ENCODE results near the gene SULT1C3.

SULT1C3 gene

GRCh38 chr2:108239786-108240185 is at the start of gene SULT1C3:
Gene SULT1C3 (plus strand): TSS chr2:108239968. CDS start chr2:108247195, 7,227 bp downstream.
- no peak for DNase-seq

- no peak for DNase-seq
Observed at GRCh38 chr2:108193251-108193650, 46.5 kb upstream of the SULT1C3 start.

- no peak for DNase-seq
Observed at GRCh38 chr2:108194409-108195132, 45.2 kb upstream of the SULT1C3 start.

- DNase-seq = no peak
Observed at GRCh38 chr2:108195133-108195439, 44.7 kb upstream of the SULT1C3 start.

DNA sequence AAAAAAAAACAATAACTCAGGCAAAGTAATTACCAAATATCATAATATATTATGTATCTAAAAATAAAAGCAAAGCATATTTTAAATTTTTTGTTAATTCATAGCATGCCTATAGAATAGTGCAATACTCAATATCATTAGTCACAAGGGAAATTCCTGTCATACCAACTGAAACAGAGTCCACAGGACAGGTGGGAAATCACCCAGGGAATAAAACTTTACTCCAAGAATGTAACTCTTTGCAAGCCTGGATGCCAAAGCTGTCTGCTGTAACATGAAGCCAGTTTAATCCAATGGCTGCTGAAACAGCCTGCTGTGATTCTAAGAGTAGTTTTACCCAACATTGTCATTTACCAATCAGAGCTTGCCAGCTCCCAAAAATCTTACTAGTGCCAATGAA is 40.0 kb upstream of the SULT1C3 start:
- DNase-seq = no peak

DNA sequence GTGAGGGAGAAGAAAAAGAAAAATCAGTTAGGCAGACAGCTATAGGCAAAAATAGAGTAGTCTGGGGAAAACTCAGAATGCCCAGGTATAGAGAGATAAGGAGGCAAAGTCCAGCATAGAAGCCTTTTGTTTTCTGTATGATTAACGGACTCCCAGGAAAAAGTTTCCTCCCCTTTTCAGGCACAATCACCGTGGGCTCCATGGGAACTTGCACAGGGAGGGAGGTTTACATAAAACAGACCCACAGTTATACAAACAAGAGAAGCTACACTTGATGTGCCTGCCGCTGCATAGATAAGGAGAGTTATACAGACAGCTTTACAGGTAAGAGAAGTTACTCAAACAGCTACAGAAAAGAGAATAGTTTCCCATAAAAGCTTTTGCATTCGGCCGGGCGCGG is 39.2 kb upstream of the SULT1C3 start:
- no peak for DNase-seq

DNA sequence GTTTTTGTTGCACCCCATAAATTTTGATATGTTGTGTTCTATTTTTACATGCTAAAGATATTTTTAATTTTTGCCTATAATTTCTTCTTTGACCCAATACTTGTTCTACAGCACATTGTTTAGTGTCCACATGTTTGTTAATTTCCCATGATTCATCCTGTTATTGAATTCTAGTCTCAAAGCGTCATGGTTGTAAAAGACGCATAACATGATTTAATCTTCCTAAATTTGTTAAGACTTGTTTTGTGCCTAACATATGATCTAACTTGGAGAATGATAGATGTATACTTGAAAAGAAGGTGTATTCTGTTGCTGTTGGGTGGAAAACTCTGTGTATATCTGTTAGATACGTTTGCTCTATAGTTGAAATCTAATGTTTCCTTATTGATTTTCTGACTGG is 27.1 kb upstream of the SULT1C3 start:
- DNase-seq = no peak

DNA sequence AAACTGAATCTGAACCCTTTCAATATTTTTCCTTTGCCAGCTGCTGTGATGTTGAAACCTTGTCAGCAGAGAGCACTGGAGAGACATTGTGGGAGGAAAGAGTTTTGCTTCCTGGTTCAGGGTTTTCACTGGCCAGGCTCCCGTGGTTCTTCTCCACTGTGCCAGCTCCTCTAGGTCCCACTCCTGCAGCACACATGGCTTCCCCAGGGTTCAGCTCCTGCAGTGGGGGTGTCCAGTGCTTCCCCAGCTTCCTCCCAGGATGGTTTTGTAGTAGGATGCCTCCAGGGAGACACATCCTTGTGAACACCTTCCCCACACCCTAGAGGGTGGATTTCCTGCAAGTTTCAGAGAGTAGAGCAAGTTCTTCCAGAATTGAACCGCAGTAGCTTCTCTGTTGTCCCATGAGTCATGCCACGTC is 24.0 kb upstream of the SULT1C3 start:
- DNase-seq = no peak

- no peak for DNase-seq
Observed at GRCh38 chr2:108217211-108217610, 22.6 kb upstream of the SULT1C3 start.

GRCh38 chr2:108219688-108220087 is 20.1 kb upstream of the SULT1C3 start:
- no peak for DNase-seq

DNA sequence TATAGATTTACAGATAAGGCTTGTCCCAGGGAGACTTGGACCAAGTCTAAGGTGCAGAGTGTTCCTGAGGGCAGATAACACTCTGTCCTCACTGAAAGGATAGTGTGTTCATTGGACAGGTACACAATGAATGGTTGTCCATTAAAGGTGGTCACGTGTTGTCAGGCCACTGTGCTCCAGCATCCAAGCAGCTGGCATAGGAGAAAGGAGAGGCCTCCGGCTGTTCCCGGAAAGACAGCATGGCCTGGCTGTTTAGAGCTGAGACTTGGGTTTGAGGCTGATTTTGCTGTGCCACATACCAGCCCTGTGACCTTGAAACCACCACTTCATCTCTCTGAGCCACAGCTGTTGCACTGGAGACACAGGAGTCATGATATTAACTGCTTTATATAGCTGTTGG is 19.6 kb upstream of the SULT1C3 start:
- DNase-seq = no peak

DNA sequence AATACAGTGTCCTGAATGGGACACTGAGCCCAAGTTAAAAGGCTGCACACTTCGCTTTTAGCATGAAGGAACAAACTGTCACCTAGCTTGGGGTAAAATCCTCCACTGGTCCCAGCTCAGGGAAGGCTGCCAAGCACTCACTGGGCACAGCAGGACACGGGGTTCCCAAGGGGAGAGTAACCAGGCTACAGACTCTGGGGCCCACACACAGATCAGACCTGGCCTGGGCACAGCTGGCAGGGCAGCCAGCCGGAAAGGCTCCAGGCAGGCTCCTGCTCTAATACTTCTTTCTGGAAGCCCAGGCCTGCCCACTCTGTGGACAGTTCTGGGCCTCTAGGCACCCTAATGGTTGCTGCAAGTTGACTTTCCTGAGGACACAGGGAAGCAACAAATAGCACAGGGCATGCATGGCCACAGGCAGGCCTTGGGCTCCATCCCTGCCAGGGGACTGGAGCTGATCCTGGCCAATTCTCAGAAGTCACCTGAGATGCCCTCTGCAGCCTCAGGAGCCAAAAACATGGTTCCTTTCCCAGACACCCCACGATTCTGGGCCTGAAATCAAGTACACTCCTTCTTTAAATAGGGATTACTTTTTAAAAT is 18.7 kb upstream of the SULT1C3 start:
- no peak for DNase-seq

GRCh38 chr2:108222261-108222660 is 17.5 kb upstream of the SULT1C3 start:
- no peak for DNase-seq

DNA sequence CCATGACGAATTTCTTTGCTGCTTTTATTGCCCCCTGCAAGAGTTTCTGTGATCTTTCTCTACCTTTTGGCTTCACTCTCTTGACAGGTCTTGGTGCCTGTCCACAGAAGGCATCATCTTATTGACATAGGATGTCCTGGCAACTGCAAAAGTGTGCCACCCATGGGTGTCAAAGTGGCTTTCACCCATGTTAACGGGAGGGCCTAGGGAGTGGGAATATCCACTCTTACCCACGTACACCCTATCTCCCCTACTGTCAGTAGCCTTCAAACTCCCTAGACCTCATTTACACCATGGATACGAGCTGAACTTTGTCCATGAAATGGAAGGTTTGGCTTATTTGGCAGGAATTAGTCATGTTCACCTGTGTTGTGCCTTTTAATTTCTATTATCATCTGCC is 16.2 kb upstream of the SULT1C3 start:
- no peak for DNase-seq

DNA sequence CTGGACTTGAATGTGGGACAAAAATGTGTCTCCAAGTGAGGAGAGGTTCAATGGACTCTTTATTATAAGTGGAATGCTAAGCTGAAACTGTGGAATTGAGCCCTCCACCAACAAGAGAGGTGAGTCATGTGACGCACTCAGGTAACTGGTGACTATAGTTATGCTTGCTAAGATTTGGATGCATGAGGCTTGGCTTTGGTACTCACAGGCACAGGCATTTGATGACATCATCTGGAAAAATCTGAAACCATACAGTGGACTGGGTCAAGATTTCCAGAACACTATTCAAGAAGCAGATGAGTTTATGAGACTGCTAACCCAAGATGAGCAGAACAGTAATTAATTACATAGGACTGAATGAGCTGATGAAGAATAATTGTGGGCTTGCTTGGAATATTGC is 15.7 kb upstream of the SULT1C3 start:
- DNase-seq = no peak

DNA sequence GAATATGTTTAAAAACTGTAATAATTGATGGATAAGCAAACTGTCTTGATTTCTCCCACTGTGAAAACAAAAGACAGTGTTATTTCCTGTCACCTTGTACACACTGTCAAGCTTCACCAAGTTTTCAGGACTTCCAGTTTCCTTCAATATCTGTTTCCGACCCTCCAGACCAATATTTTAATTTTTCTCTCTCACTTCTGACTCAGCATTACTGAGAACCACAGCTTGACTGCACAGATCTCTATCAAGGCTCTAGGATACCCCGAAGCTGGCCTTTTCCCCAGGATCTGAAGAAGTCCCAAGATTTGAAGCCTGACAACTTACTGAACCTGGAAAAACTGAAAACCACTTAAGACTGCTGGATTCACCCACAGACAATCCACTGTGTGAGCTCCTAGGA is 13.2 kb upstream of the SULT1C3 start:
- no peak for DNase-seq

DNA sequence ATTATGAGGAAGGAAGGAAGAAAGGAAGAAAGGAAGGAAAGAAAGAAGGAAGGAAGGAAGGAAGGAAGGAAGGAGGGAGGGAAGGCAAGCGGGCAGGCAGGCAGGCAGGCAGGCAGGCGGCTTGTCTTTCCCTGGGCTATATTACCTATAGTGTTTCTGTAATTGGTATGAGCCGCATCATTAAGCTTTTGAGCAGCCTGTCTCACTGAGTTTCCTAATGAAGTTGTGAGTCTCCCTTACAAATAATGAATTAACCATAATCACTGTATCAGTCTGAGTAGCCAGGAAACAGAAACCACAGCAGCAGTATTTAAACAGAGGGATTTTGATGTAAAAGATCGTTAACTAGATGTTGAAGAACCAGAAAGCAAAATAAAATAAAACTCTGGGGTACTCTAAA is 11.8 kb upstream of the SULT1C3 start:
- no peak for DNase-seq

GRCh38 chr2:108228537-108228936 is 11.2 kb upstream of the SULT1C3 start:
- DNase-seq = no peak

GRCh38 chr2:108229875-108230274 is 9.9 kb upstream of the SULT1C3 start:
- no peak for DNase-seq

DNA sequence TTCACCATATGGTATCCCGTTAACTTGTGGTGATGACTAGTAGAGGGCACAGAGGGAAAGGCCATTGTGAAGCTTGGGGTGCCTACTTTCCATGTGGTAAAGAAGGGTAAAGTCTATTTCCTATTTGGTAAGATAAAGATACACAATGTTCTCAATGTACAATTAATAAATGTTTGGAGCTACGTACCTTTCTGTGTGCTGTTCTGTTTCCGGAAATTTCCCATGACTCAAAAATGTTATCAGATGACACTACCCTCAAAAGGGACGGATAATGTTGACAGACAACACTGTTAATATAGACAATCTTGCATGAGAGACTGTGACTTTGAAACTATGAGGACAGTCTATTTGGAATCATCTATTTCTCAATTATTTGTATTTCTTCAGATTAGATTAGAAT is 4.2 kb upstream of the SULT1C3 start:
- no peak for DNase-seq

DNA sequence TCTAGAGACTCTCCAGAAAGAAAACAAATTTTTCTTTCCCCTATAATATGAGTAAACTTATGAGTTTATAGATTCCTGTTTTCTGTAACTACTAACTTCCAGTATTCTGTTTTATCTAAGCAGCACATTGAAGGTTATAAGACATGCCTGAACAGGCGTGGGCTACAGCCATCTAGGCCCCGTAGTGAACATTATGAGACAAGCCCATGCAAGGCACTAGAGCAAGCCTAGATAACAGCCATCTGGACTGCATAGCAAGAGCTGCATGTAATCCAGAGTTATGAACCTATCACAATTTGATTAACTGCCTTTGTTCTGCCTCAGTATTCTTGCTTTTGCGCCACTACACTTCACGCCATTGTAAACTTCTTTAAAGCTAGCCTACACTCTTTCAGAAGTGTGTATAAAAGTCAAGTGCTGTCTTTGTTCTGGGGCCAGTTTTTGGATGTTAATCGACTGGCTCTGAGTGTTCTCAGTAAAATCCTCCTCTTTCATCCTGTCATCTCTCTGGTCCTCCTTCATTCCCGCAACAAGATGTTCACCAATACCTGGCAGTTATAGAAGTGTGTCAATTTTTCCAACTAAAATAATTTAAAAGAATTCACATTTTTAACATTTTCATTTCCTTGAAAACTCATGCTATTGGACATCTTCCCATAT is 3.0 kb upstream of the SULT1C3 start:
- DNase-seq = no peak

- no peak for DNase-seq
Observed at GRCh38 chr2:108240966-108241365, 1.2 kb downstream of the SULT1C3 start.

DNA sequence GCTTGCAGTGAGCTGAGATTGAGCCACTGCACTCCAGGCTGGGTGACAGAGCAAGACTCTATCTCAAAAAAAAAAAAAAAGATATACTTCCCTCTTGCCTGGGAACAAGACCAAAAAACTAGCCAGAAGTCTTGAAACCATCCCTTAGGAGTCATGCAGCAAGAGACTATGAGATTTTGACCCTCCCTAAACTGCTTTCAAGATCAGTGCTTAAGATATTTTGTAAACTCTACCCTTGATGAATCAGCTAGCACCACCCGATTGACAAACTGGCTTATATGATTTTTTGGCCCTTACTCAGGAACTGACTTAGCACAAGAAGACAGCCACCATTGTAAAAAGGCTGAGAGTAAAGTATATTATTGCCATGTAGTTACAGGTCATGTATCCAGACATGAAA is 3.8 kb downstream of the SULT1C3 start:
- no peak for DNase-seq

GRCh38 chr2:108244667-108245414 is 5.1 kb downstream of the SULT1C3 start:
- DNase-seq = no peak
